GM12864 (cell line): ENCODE data around the gene SPARCL1.

Experiments used
- DNase-seq: peaks from one replicate; pipeline ENCODE4 v3.0.0-alpha.2; 2011; ENCODE audit warnings: low read depth
- H3K4me3 ChIP-seq: 2 replicates; pipeline ENCODE4 v1.5.1; 2011; ENCODE audit warnings: mild to moderate bottlenecking, low read depth, low read length, control low read depth
- TF ChIP-seq, protein P1 (sequence below): IDR thresholded peaks from 2 replicates; pipeline ENCODE4 v1.5.1; 2011; ENCODE audit warnings: low read depth, mild to moderate bottlenecking, moderate library complexity, low read length, control low read depth, inconsistent platforms; ENCODE audit errors: missing control alignments

The SPARCL1 gene

DNA sequence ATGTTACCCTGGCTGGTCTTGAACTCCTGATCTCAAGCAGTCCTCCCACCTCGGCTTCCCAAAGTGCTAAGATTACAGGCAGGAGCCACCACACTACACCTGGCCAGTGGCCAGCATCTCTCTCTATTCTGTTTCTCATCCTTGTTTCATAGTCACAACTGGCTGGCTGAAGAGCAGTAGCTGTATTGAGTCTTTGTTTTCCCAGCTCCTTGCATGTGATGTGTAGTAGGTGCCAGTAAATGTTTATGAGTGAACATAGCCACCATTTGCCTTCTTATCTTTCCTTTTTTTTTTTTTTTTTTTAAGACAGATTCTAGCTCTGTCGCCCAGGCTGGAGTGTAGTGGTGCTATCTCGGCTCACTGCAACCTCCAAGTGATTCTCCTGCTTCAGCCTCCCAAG, 83.2 kb downstream of the SPARCL1 start:
- no peak for DNase-seq
- TF ChIP-seq, protein P1, sequence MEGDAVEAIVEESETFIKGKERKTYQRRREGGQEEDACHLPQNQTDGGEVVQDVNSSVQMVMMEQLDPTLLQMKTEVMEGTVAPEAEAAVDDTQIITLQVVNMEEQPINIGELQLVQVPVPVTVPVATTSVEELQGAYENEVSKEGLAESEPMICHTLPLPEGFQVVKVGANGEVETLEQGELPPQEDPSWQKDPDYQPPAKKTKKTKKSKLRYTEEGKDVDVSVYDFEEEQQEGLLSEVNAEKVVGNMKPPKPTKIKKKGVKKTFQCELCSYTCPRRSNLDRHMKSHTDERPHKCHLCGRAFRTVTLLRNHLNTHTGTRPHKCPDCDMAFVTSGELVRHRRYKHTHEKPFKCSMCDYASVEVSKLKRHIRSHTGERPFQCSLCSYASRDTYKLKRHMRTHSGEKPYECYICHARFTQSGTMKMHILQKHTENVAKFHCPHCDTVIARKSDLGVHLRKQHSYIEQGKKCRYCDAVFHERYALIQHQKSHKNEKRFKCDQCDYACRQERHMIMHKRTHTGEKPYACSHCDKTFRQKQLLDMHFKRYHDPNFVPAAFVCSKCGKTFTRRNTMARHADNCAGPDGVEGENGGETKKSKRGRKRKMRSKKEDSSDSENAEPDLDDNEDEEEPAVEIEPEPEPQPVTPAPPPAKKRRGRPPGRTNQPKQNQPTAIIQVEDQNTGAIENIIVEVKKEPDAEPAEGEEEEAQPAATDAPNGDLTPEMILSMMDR, result no peak
- H3K4me3 ChIP-seq, result no peak overlapping the region

- TF ChIP-seq, protein P1, result no peak
- H3K4me3 ChIP-seq, result no peak overlapping the region
- DNase-seq, result no peak
Measured at GRCh38 chr4:87444741-87445140, 84.4 kb downstream of the SPARCL1 start.

DNA sequence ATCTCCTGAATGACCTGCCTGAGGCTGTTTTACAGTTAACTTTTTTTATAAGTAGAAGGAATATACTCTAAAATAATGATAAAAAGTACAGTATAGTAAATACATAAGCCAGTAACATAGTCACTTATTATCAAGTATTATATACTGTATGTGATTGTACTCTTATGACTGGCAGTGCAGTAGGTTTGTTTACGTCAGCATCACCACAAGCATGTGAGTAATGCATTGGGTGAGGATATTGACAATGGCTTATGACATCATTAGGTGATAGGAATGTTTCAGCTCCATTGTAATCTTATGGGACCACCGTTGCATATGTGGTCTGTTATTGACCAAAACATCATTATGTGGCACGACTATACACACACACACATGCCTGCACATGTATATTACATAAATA, 86.3 kb downstream of the SPARCL1 start:
- no peak for DNase-seq
- no peak overlapping the region for H3K4me3 ChIP-seq
- TF ChIP-seq, protein P1, result no peak

DNA sequence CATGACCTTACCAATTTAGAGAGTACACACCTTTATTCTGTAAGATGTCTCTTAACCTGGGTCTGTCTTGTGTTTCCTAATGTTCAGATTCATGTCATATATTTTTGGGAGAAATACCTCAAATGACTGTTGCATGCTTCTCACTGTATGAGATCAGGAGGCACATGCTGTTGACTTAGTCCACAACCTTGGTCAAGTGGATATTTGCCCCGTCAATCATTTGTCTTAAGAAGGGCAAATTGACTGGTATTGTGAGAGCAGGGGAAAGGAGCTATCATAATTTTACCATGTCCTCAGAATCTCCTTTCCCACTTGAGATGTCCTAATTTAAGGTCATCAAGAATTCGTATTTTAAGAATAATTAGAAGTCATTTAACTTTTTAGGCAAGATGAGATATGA, 95.8 kb downstream of the SPARCL1 start:
- H3K4me3 ChIP-seq, result no peak overlapping the region
- DNase-seq, result no peak
- TF ChIP-seq, protein P1, result no peak

GRCh38 chr4:87430038-87430437, 99.1 kb downstream of the SPARCL1 start:
- no peak for DNase-seq
- TF ChIP-seq, protein P1, result no peak

DNA sequence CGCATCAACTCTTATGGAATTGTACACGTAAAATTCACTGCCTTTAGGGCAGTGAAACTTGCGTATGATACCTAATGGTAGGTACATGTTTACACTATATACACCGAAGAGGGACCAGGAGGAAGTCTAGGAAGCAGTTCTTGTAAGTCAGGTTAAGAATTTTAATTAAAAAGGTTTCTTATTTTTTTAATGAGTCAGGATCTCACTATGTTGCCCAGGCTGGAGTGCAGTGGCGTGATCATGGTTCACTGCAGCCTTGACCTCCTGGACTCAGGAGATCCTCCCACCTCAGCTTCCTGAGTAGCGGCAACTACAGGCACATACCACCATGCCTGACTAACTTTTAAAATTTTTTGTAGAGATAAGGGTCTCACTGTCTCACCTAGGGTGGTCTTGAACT, 100.2 kb downstream of the SPARCL1 start:
- DNase-seq, result no peak
- H3K4me3 ChIP-seq, result no peak overlapping the region
- TF ChIP-seq, protein P1, result no peak

More at GRCh38 chr4:87430038-87430437, 99.1 kb downstream of the SPARCL1 start:
- H3K4me3 ChIP-seq, result no peak overlapping the region

- TF ChIP-seq, protein P1, result no peak
- no peak overlapping the region for H3K4me3 ChIP-seq
- DNase-seq, result no peak
Measured at GRCh38 chr4:87427518-87427868, 101.7 kb downstream of the SPARCL1 start.
